ENCODE measurements around the gene DYNLT1.

DNA sequence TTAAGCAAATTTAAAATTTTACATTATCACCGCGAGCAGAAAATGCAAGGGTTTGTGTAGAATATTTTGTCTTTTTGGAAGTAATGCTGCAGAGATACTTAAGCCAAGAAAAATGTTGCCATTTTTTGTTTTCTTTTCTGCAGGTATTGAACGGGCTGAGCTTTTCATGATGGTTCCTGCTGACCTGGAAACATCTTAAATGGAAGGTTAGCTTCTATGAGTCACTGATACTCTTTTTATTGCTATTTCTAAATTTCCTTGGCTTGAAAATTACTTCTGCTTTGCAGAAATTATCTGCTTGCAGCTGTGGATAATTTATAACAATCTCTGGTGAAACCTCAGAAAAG is 18.0 kb upstream of the DYNLT1 start:
- TF ChIP-seq SMC3 (IDR thresholded peaks at IDR 0.05; ENCODE audit: low read depth, low read length) (no peak), MAFK (IDR thresholded peaks at IDR 0.05; ENCODE audit: low read depth, low read length) (no peak), POLR2A (IDR thresholded peaks at IDR 0.05; ENCODE audit: low read depth, low read length) (no peak), CTCF (conservative IDR thresholded peaks at IDR 0.05; ENCODE audit: low read depth, low read length) (no peak), MAZ (IDR thresholded peaks at IDR 0.05; ENCODE audit: borderline replicate concordance, low read depth, low read length) (no peak)

Data from IMR-90 (cell line).